Activated T-cell treated with anti-CD3 and anti-CD28 coated beads for 4 hours (primary cell): ENCODE results near the gene TPCN2.
A peak's percentile ranks its signal among the peaks of the same experiment; 100 is the strongest.

Experiments used
- DNase-seq: peaks from one replicate; pipeline ENCODE4 v3.0.0-alpha.2; 2020

The TPCN2 gene

GRCh38 chr11:69097263-69097662 is 48.5 kb downstream of the TPCN2 start:
- DNase-seq = no peak

- no peak for DNase-seq
Observed at GRCh38 chr11:69099180-69099579, 50.4 kb downstream of the TPCN2 start.

GRCh38 chr11:69100454-69101114 is 51.9 kb downstream of the TPCN2 start:
- DNase-seq = no peak

GRCh38 chr11:69101115-69101791 is 52.5 kb downstream of the TPCN2 start:
- DNase-seq = peak; percentile 71

- DNase-seq = no peak
Observed at GRCh38 chr11:69101792-69102695, 53.3 kb downstream of the TPCN2 start.

GRCh38 chr11:69102732-69103615 is 54.2 kb downstream of the TPCN2 start:
- DNase-seq = no peak

- no peak for DNase-seq
Observed at GRCh38 chr11:69104212-69104855, 55.6 kb downstream of the TPCN2 start.

GRCh38 chr11:69104856-69105395 is 56.2 kb downstream of the TPCN2 start:
- DNase-seq = no peak

- no peak for DNase-seq
Observed at GRCh38 chr11:69105461-69106030, 56.8 kb downstream of the TPCN2 start.

- no peak for DNase-seq
Observed at GRCh38 chr11:69106031-69106811, 57.5 kb downstream of the TPCN2 start.

- no peak for DNase-seq
Observed at GRCh38 chr11:69107413-69107812, 58.7 kb downstream of the TPCN2 start.

- DNase-seq = no peak
Observed at GRCh38 chr11:69108030-69108429, 59.3 kb downstream of the TPCN2 start.

- no peak for DNase-seq
Observed at GRCh38 chr11:69108559-69108958, 59.8 kb downstream of the TPCN2 start.

- no peak for DNase-seq
Observed at GRCh38 chr11:69109101-69109500, 60.4 kb downstream of the TPCN2 start.

- DNase-seq = no peak
Observed at GRCh38 chr11:69110451-69110850, 61.7 kb downstream of the TPCN2 start.

- no peak for DNase-seq
Observed at GRCh38 chr11:69111624-69112542, 63.2 kb downstream of the TPCN2 start.

- no peak for DNase-seq
Observed at GRCh38 chr11:69113226-69113625, 64.5 kb downstream of the TPCN2 start.

GRCh38 chr11:69113646-69114340 is 65.1 kb downstream of the TPCN2 start:
- no peak for DNase-seq

GRCh38 chr11:69114362-69114761 is 65.6 kb downstream of the TPCN2 start:
- no peak for DNase-seq
